Subcutaneous abdominal adipose tissue (tissue), 5 donors: Measurements from ENCODE around the gene EAF1.
"Not testable (repeated sequence)": the region's sequence is repeated elsewhere in the genome, so short reads cannot be mapped to it uniquely, and the experiment has no call there.

ENCODE experiments used
- H3K27ac ChIP-seq: one replicate; pipeline ENCODE4 v1.7.0; 2013; ENCODE audit warnings: low read depth, mild to moderate bottlenecking, inconsistent platforms, low read length, moderate library complexity
- H3K27me3 ChIP-seq, 5 donors: one replicate each; pipeline ENCODE4 v1.7.0; 2013; ENCODE audit warnings: low read length in 5 of 5, inconsistent platforms in 1 of 5; ENCODE audit not compliant: control insufficient read depth in 5 of 5, insufficient read depth in 4 of 5
- H3K36me3 ChIP-seq, 5 donors: one replicate each; pipeline ENCODE4 v1.7.0; 2013; ENCODE audit warnings: low read length in 5 of 5; ENCODE audit not compliant: control insufficient read depth in 5 of 5, insufficient read depth in 5 of 5
- H3K4me1 ChIP-seq, 5 donors: one replicate each; pipeline ENCODE4 v1.7.0; 2013; ENCODE audit warnings: low read length in 5 of 5, mild to moderate bottlenecking in 3 of 5, moderate library complexity in 1 of 5; ENCODE audit not compliant: control insufficient read depth in 5 of 5, insufficient read depth in 5 of 5
- H3K4me3 ChIP-seq, 5 donors: one replicate each; pipeline ENCODE4 v1.7.0; 2013; ENCODE audit warnings: low read length in 5 of 5, low read depth in 1 of 5
- H3K9ac ChIP-seq, 5 donors: one replicate each; pipeline ENCODE4 v1.7.0; 2013; ENCODE audit warnings: low read length in 5 of 5, mild to moderate bottlenecking in 4 of 5, moderate library complexity in 3 of 5
- H3K9me3 ChIP-seq, 5 donors: one replicate each; pipeline ENCODE4 v1.7.0; 2013; ENCODE audit warnings: low read length in 5 of 5; ENCODE audit not compliant: control insufficient read depth in 5 of 5
- donor health status: healthy.
- donor health status: healthy.
- donor health status: healthy.
- donor health status: healthy.
- donor health status: healthy.

EAF1 gene

GRCh38 chr3:15456915-15457314 is 29.5 kb downstream of the EAF1 start:
- not testable (repeated sequence) for H3K4me3 ChIP-seq, H3K9me3 ChIP-seq, H3K4me1 ChIP-seq, H3K27me3 ChIP-seq, H3K9ac ChIP-seq, H3K27ac ChIP-seq
- H3K36me3 ChIP-seq = peaks cover 0 to 24% (median 6%) of the 10 kb centered on the region in 5 donors

GRCh38 chr3:15458212-15458780 is 30.9 kb downstream of the EAF1 start:
- H3K9me3 ChIP-seq = peaks cover 0 to 4% (median 0%) of the 10 kb centered on the region in 5 donors
- peaks cover 0 to 18% (median 6%) of the 10 kb centered on the region in 5 donors for H3K36me3 ChIP-seq
- H3K4me1 ChIP-seq = no peaks in the 10 kb centered on the region
- H3K27ac ChIP-seq = no peak overlapping the region
- H3K27me3 ChIP-seq = no peaks in the 10 kb centered on the region
- no peak overlapping the region for H3K9ac ChIP-seq
- H3K4me3 ChIP-seq = no peak overlapping the region

- Histone ChIP-seq H3K4me3 (no peak overlapping the region), H3K36me3 (peaks cover 0 to 8% (median 2%) of the 10 kb centered on the region in 5 donors), H3K27ac (no peak overlapping the region), H3K9me3 (peaks cover 0 to 4% (median 0%) of the 10 kb centered on the region in 5 donors), H3K4me1 (no peaks in the 10 kb centered on the region), H3K9ac (no peak overlapping the region), H3K27me3 (no peaks in the 10 kb centered on the region)
These were observed 33.6 kb downstream of the EAF1 start for GRCh38 chr3:15460891-15461531.

- H3K27ac ChIP-seq = no peak overlapping the region
- H3K4me1 ChIP-seq = no peaks in the 10 kb centered on the region
- peaks cover 0 to 7% (median 0%) of the 10 kb centered on the region in 5 donors for H3K36me3 ChIP-seq
- H3K9ac ChIP-seq = no peak overlapping the region
- H3K4me3 ChIP-seq = no peak overlapping the region
- H3K27me3 ChIP-seq = no peaks in the 10 kb centered on the region
- peaks cover 0 to 4% (median 0%) of the 10 kb centered on the region in 5 donors for H3K9me3 ChIP-seq
These were observed 35.1 kb downstream of the EAF1 start for GRCh38 chr3:15462451-15462850.

GRCh38 chr3:15465876-15466585 is 38.6 kb downstream of the EAF1 start:
- H3K36me3 ChIP-seq = peaks cover 0 to 7% (median 4%) of the 10 kb centered on the region in 5 donors
- H3K27ac ChIP-seq = no peak overlapping the region
- H3K4me1 ChIP-seq = no peaks in the 10 kb centered on the region
- no peaks in the 10 kb centered on the region for H3K27me3 ChIP-seq
- no peaks in the 10 kb centered on the region for H3K9me3 ChIP-seq
- no peak overlapping the region for H3K9ac ChIP-seq
- H3K4me3 ChIP-seq = no peak overlapping the region

- Histone ChIP-seq H3K4me1 (no peaks in the 10 kb centered on the region), H3K9ac (no peak overlapping the region), H3K4me3 (no peak overlapping the region), H3K27me3 (no peaks in the 10 kb centered on the region), H3K36me3 (peaks cover 0 to 7% (median 4%) of the 10 kb centered on the region in 5 donors), H3K27ac (no peak overlapping the region), H3K9me3 (no peaks in the 10 kb centered on the region)
These were observed 40.1 kb downstream of the EAF1 start for GRCh38 chr3:15467227-15468181.

- no peak overlapping the region for H3K9ac ChIP-seq
- H3K9me3 ChIP-seq = no peaks in the 10 kb centered on the region
- no peaks in the 10 kb centered on the region for H3K27me3 ChIP-seq
- no peak overlapping the region for H3K4me3 ChIP-seq
- peaks cover 0 to 4% (median 3%) of the 10 kb centered on the region in 5 donors for H3K36me3 ChIP-seq
- H3K27ac ChIP-seq = no peak overlapping the region
- H3K4me1 ChIP-seq = no peaks in the 10 kb centered on the region
These were observed 42.9 kb downstream of the EAF1 start for GRCh38 chr3:15470261-15470660.

- no peak overlapping the region for H3K9ac ChIP-seq
- no peaks in the 10 kb centered on the region for H3K4me1 ChIP-seq
- H3K27me3 ChIP-seq = no peaks in the 10 kb centered on the region
- H3K4me3 ChIP-seq = no peak overlapping the region
- no peaks in the 10 kb centered on the region for H3K9me3 ChIP-seq
- H3K36me3 ChIP-seq = peaks cover 0 to 4% (median 3%) of the 10 kb centered on the region in 5 donors
- no peak overlapping the region for H3K27ac ChIP-seq
These were observed 43.5 kb downstream of the EAF1 start for GRCh38 chr3:15470849-15471248.

GRCh38 chr3:15471861-15472260 is 44.5 kb downstream of the EAF1 start:
- Histone ChIP-seq H3K27ac (no peak overlapping the region), H3K9ac (no peak overlapping the region), H3K27me3 (no peaks in the 10 kb centered on the region), H3K4me1 (no peaks in the 10 kb centered on the region), H3K36me3 (peaks cover 0 to 4% (median 2%) of the 10 kb centered on the region in 5 donors), H3K9me3 (no peaks in the 10 kb centered on the region), H3K4me3 (no peak overlapping the region)
